NCI-H146 treated with DMSO at 0.1 percent for 48 hours (cell line): ENCODE measurements around the gene C9orf152.
A peak's percentile ranks its signal among the peaks of the same experiment; 100 is the strongest.
"Not testable (repeated sequence)": the region's sequence is repeated elsewhere in the genome, so short reads cannot be mapped to it uniquely, and the experiment has no call there.

ENCODE experiments used
- DNase-seq: peaks from one replicate; lab custom pipeline; 2025; ENCODE audit not compliant: unreplicated experiment; lab: John Stamatoyannopoulos, UW

The C9orf152 gene, protein sequence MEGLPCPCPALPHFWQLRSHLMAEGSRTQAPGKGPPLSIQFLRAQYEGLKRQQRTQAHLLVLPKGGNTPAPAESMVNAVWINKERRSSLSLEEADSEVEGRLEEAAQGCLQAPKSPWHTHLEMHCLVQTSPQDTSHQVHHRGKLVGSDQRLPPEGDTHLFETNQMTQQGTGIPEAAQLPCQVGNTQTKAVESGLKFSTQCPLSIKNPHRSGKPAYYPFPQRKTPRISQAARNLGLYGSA

DNA sequence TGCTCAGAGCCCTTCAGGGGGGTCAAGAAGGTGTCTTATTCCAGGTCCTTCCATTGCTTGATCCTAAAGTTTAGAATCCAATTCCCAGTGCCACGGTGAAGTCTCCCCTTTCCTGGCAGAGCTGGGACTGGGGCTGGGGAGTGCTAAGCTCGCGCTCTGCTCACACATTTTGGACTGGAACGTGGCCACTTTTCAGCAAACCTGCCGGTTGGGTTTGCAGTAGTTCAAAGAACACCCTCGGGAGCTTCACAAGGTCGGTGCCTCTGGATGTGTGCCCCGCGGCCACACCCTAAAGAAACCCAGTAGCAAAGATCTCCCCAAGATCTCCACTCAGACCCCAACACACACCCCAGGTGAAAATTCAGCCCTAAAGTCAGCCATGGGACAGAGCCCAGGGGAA, at the start of gene C9orf152:
TSS of gene C9orf152 (minus strand) at position 129 of the 400 bp plus-strand sequence. CDS start 580 bp downstream, outside the sequence.
- no peak for DNase-seq

DNA sequence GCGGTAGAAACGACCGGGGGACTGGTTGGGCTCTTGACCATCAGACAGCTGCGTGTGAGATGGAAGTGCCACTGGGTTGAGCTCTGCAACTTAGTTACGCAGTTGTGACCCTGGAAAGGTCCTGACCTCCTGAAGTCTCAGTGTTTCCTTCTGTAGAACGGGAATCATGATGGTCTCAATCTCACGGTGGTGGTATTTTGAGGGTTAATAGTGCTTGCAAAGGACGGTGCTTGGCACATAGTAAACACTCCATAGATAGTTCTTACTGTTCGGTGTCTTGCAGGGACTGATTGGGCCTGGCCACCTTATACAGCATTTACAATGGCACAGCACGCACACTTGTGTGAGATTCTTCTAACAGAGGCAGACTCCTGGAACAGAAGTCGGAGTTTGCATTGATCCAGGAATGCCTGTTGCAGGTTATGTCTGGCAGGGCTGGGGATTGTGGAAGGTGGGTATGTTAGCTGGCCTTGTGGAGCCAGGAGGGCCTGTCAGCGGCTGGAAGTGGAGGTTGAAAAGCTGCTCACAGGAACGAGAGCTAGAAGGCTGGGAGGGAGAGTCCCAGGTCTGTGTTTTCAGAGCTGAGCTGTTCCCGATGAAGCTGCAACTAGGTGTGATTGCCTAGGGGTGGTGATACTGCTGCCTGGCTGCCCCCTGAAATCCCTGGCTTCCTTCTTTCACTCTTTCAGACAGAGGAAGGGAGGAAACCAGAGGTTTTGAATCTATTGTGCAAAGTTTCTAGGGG, 49.3 kb upstream of the C9orf152 start:
- no peak for DNase-seq

DNA sequence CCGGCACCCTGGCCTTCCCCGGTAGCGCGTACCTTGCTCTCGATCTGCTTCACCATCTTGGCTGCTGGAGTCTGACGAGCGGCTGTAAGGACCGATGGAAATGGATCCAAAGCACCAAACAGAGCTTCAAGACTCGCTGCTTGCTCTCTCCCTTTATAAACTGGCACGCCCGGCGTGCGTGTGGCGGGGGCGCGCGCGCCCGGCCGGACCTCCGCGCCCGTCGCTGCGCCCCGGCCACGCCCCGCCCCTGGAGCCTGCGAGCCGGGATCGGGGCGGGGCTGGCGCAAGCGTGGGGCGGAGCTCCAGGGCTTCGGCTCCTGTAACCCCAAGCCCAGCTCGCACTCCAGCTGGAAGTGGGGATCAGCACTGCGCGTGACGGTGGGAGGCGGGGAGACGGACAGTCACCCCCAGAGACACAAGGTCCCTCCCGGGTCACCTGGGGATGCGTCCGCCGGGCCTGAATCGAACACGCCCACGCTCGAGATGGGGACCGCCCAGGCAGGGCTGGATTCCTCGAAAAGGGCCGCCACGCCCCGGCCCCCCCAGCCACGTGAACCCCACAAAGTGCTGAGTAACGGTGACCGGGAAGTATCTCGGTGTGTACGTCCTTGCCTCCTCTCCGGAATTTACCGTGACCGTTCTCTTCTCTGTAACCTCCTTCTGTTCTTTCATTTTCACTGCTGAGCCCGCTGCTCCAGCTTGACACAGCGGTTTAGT, 48.6 kb upstream of the C9orf152 start, which contains the start of gene TXN:
TSS of gene TXN (minus strand) at position 128 of the 717 bp plus-strand sequence. CDS start at position 56, 72 bp downstream.
- DNase-seq: peak; percentile 27

DNA sequence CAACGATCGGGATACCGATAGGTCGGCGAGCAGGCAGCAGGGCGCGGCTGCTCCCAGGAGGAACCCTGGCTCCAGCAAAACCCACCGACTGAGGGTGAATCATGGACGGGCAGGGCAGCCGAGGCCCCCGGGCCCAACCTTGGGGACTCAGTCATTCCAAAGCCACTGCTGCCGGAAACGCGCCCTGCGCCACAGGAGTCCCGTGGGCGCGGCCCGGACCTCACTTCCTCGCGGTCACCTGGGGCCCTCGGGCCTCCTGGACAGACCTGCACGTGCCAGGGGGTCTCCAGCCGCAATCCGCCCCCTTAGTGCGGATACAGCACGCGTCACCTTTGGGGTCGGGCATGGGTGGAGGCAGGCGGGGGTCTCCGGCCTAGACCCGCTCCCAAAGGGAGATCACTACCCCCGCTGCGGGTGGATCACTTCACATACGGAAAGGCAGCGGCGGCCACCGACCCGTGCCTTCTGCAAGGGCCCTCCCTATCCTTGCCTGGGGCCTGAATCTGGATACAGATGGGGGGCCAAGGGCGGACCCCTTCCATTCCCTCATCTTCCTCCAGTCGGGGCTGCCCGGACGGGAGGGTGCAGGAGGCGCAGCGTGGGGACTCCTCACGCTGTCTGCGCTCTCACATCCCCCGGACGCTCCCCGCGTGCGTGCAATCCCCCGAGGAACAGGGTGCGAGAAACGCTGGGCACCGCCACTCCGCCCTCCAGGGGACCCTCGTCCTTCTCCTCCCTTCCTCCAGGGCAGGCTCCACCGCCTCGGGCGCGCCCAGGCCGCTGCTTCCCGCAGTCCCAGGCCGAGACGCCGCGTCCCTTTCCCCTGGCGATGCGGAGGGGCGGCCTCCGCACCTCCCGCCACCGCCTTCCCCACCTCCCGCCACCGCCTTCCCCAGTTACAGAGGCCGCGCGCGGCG, 47.8 kb upstream of the C9orf152 start:
- no peak for DNase-seq

DNA sequence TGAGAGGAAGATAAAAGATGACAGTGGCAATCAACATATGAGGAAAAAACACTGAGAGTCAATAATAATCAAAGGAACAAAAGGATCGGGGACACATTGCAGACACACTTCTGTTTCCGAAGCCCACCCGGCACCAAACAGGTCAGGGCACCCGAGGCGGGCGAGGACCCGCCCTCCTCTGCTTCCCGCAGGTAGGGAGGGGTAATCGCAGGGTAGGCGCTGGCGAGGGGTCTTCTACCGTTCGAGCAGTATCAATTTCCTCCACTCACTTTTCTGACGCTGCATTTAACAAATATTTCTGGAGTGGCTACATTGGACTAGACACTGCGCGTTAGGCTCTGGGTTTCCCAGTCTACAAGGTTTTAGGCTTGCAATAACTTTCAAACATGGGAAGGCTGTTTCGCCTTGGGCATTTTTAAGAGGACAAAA, 47.1 kb upstream of the C9orf152 start:
- DNase-seq: no peak

- DNase-seq: no peak
These were observed 46.5 kb upstream of the C9orf152 start for GRCh38 chr9:110254500-110254899.

GRCh38 chr9:110252509-110253139, 44.7 kb upstream of the C9orf152 start:
- DNase-seq: no peak

- DNase-seq: not testable (repeated sequence)
These were observed 43.8 kb upstream of the C9orf152 start for GRCh38 chr9:110251770-110252169.

DNA sequence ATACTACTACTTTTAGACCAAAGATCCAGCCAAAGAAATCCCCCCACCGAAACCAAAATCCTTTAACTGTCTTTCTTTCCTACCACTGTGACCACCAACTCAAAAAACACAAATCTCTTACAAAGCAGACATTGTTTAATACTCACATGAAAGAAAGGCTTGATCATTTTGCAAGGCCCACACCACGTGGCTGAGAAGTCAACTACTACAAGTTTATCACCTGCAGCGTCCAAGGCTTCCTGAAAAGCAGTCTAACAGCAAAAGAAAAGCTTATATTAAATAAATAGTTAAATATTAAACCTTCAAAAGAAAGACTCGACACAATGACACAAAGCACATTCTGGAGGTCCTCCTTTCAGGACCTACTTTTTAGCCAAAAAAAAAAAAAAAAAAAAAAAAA, 43.3 kb upstream of the C9orf152 start:
- DNase-seq: no peak

DNA sequence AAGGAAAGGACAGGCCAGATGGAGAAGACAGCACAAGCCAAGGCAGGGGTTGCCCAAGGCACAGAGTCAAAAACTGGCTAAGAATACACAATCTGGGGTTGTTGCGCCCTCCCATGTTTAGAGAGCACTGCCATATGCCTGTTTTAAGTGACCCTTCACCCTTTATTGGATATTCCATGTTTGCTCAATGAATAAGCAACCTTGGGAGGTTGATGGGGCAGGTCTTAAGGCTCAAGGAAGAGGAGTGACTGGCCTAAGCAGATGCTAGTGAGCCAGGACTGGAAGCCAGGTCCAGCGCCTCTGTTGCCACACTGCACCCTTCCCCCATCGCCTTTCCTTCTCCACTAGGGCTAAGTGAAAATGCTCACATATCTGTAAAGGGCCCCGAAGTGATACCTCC, 41.6 kb upstream of the C9orf152 start:
- no peak for DNase-seq

DNA sequence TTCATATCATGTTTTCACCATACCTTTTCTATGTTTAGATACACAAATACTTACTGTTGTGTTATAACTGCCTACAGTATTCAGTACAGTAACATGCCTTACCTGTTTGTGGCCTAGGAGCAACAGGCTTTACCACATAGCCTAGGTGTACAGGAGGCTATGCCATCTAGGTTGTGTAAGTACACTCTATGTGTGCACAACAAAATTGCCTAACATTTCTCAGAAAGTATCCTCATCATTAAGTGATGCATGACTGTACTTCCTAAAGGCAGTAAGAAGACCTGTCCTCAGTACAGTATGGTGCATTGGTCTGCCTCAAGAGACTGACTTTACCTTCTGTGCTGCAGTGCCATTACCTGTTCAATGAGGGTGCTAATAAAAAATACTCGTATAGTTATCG, 40.4 kb upstream of the C9orf152 start:
- DNase-seq: no peak

DNA sequence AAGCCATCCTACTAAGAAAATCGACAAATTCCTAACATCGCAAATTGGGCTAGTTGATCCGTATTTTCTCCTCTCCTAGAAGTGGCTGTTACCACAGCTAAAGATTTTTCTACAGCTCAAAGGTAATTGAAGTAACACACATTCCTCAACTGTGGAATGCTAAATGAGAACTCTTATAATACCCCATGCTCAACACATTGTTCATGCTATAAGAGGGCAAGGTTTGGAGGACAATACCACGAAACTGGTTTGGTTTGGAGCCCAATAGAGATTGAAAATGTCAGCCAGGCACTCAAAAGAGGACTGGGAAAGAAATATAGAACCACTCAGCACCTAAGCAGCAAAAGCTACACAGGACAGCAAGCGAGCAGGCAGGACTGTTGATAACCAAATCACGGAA, 38.3 kb upstream of the C9orf152 start:
- no peak for DNase-seq

DNA sequence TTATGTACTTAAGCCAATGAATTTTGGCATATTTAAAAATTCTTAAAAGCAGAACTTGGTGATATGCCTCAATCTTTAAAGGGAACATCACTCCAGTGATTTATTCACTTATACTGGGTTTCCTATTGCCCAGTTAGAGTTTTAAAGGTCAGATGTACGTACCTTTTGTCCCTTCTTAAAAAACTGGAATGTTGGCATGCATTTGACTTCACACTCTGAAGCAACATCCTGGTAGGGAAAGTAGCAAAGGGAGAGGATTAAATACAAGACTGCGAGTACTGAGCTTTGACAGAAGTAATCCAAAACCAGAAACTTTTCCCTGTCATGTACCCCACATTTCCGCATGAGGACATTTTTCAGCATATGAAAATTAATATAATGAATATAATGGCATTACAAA, 36.7 kb upstream of the C9orf152 start:
- DNase-seq: no peak

- no peak for DNase-seq
These were observed 33.9 kb upstream of the C9orf152 start for GRCh38 chr9:110241858-110242321.

DNA sequence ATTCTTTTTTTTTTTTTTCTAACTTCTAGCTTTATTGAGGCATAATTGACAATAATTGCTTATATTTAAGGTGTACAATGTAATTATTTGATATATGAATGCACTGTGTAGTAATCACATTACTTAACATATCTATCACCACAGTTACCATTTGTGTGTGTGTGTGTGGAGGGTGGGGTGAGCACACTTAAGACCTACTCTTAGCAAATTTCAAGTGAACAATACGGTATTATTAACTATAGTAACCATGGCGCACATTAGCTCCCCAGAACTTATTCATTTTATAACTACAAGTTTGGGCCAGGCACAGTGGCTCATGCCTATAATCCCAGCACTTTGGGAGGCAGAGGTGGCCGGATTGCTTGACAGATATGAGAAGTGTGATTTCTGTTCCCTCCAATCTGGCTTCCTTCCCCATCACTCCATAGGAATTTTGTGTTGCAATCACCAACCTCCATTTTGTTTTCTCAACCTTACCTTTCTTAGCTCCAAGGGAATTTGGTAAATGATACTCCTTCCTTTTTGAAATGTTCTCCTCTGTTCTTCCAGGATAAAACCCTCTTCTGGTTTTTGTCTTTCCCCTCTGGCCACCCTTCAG, 33.4 kb upstream of the C9orf152 start:
- DNase-seq: no peak

- DNase-seq: no peak
These were observed 32.2 kb upstream of the C9orf152 start for GRCh38 chr9:110240198-110240597.

DNA sequence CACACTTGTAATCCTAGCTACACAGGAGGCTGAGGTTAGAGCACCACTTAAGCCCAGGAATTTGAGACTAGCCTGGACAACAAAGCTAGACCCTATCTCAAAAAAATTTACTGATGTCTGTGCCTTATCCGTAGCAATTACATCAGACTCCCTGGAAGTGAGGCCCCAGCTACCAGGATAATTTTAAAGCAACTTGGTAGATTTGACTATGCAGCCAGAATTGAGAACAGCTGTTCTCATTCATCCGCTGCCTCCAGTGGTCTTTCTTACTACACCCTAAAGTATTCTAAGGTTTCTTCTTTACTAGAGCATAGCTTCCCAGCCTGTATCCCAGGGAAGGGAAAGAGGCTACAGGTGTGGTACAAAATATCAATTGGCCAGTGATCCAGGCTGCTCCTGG, 20.4 kb upstream of the C9orf152 start:
- DNase-seq: no peak

GRCh38 chr9:110224583-110224982, 16.6 kb upstream of the C9orf152 start:
- no peak for DNase-seq

- DNase-seq: no peak
These were observed 12.8 kb upstream of the C9orf152 start for GRCh38 chr9:110220809-110221208.

- DNase-seq: peak; percentile 7
These were observed 9.7 kb upstream of the C9orf152 start for GRCh38 chr9:110217656-110218099.
